ENCODE results near the gene UBASH3A. TPM values are rescaled to one million over a fixed set of nuclear protein-coding genes. Genes with fewer than 3 reads are reported as not detected.

UBASH3A gene
- total RNA-seq, 1 donor from 2014 or later: not detected

DNA sequence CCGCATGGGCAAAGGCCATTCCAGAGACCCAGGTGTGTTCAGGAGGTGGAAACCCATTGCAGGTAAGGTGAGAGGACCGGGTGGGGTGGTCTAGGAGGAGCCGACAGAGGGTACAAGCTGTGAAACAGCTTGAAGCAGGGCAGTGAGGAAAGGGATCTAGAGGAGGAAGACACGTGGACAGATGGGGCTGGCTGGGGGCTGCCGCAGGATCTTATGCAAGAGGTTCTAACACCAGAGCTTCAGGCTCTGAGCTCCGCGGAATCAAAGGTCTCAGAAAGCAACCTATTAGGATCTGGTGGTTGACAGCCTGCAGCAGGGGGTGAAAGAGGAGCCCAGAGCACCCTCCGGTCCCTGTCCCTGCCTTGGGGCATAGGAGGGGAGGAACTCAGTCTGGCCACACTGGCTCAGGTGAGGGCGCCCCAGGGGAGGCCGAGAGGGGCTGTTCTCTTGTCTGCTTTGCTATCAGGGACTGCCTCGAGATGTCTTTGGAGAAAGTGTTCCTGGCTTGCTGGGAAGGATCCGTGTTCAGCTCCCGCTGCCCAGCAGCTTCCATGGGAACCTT, 39.3 kb upstream of the UBASH3A start:
- DNase-seq (ENCODE audit: low spot score in 2 of 2, unreplicated experiment in 2 of 2): no peak
- no peaks in the 10 kb centered on the region for H3K36me3 Mint-ChIP-seq
- TF ChIP-seq, protein P1, sequence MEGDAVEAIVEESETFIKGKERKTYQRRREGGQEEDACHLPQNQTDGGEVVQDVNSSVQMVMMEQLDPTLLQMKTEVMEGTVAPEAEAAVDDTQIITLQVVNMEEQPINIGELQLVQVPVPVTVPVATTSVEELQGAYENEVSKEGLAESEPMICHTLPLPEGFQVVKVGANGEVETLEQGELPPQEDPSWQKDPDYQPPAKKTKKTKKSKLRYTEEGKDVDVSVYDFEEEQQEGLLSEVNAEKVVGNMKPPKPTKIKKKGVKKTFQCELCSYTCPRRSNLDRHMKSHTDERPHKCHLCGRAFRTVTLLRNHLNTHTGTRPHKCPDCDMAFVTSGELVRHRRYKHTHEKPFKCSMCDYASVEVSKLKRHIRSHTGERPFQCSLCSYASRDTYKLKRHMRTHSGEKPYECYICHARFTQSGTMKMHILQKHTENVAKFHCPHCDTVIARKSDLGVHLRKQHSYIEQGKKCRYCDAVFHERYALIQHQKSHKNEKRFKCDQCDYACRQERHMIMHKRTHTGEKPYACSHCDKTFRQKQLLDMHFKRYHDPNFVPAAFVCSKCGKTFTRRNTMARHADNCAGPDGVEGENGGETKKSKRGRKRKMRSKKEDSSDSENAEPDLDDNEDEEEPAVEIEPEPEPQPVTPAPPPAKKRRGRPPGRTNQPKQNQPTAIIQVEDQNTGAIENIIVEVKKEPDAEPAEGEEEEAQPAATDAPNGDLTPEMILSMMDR (IDR thresholded peaks at IDR 0.05; ENCODE audit: unreplicated experiment): no peak
- peaks cover 12% of the 10 kb centered on the region for H3K27me3 Mint-ChIP-seq (ENCODE audit: low read depth)
- H3K27ac Mint-ChIP-seq: no peak overlapping the region
- H3K4me1 Mint-ChIP-seq: peaks cover 8% of the 10 kb centered on the region
- H3K4me3 Mint-ChIP-seq: no peak overlapping the region
- no peaks in the 10 kb centered on the region for H3K9me3 Mint-ChIP-seq

DNA sequence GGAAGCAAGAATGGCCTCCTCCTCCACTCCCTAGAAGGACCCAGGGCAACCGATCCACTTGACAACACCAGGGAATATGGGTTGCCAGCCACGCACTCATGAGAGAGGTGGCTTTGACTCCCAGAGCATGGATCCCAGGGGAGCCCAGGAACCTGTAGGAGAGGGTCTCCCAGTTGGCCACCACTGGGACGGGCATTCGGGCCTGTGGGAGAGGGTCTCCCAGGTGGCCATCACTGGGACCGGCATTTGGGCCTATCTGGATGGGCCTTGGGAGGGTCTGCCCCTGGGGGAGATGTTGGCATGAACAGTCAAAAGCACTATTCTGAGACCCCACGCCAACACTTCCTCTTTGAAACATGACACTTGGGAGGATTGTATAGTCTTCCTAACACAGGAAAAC, 37.9 kb upstream of the UBASH3A start:
- Mint-ChIP-seq H3K27me3 (ENCODE audit: low read depth) (peaks cover 14% of the 10 kb centered on the region), H3K4me3 (no peak overlapping the region), H3K4me1 (peaks cover 8% of the 10 kb centered on the region), H3K36me3 (no peaks in the 10 kb centered on the region), H3K9me3 (no peaks in the 10 kb centered on the region), H3K27ac (no peak overlapping the region)
- TF ChIP-seq, protein P1 (IDR thresholded peaks at IDR 0.05; ENCODE audit: unreplicated experiment): no peak
- no peak for DNase-seq (ENCODE audit: low spot score in 2 of 2, unreplicated experiment in 2 of 2)

DNA sequence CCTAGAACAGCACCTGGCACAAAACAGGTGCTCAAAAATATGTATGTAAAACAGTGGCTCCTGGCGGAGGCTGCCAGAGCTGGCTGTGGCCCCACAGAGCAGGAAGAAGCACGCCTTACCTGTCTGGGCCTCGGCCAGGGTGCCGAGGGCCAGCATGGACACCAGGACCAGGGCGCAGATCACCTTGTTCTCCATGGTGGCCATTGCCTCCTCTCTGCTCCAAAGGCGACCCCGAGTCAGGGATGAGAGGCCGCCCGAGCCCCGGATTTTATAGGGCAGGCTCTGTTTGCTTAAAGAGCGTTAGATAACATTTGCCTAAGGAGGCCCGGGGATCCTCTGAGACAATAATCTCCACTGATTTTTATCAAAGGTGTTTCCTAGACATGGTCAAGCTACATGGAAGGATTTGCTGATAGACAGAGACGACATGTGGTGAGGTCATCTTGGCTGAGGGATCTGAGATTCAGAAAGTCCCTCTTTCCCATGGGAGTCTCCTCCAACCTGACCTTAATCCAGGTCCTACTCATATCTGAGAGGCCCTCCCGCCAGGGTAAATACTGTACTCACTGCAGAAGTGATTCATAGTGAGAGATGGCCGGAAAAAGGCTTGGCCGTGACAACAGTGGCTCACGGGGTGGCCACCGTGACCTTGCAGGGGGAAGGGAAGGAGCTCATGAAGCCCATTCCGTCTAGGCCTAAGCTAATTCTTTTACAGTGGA, 37.3 kb upstream of the UBASH3A start, which contains the start of gene TFF1:
Gene TFF1, minus strand, starts transcription at position 244 of the 719 bp plus-strand sequence. Its CDS starts 40 bp downstream, at position 204.
- no peak for DNase-seq (ENCODE audit: low spot score in 2 of 2, unreplicated experiment in 2 of 2)
- H3K36me3 Mint-ChIP-seq: no peaks in the 10 kb centered on the region
- H3K27ac Mint-ChIP-seq: no peak within 1 kb of the TSS
- TF ChIP-seq, protein P1 (IDR thresholded peaks at IDR 0.05; ENCODE audit: unreplicated experiment): no peak
- H3K4me3 Mint-ChIP-seq: no peak within 1 kb of the TSS
- H3K9me3 Mint-ChIP-seq: no peaks in the 10 kb centered on the region
- peaks cover 8% of the 10 kb centered on the region for H3K4me1 Mint-ChIP-seq
- H3K27me3 Mint-ChIP-seq (ENCODE audit: low read depth): peaks cover 18% of the 10 kb centered on the region

DNA sequence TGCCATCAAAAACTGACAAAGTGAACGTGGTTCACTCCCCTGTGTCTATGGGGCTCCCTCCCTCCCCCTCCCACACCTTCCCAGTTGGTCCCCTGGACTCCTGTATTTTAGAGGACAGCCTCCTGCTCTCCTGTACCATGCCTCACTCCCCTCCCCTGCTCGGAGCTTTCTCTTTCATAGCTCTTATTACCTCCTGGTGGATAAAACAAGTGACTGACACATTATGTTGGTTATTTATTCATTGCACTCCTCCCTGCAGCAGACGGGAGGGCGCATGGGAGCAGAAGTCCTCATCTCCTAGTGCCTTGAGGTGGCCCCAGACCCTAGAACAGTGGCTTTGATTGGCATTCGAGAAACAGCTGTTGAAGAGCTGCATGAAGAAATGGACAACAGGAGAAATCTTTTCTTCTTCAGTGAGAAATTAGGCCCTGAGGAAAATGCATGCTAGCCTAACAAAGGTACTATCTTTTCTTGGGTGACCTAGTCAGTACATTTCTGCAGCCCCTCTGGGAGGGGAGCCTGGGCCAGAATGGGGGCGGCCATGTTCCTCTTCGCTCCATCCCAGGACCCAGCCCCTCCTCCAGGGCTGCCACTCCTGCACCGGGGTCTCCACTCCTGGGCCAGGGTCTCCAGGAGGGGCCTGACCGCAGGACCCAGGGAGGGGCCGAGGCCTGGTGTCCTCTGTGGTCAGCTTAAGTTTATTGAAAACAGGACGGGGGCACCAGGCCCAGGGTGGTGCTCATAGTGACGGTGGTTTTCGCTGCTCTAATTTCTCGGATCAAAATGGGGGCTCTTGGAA, 36.1 kb upstream of the UBASH3A start:
- H3K27ac Mint-ChIP-seq: no peak overlapping the region
- peaks cover 8% of the 10 kb centered on the region for H3K4me1 Mint-ChIP-seq
- TF ChIP-seq, protein P1 (IDR thresholded peaks at IDR 0.05; ENCODE audit: unreplicated experiment): no peak
- DNase-seq (ENCODE audit: low spot score in 2 of 2, unreplicated experiment in 2 of 2): no peak
- H3K9me3 Mint-ChIP-seq: no peaks in the 10 kb centered on the region
- H3K36me3 Mint-ChIP-seq: no peaks in the 10 kb centered on the region
- H3K27me3 Mint-ChIP-seq (ENCODE audit: low read depth): peaks cover 14% of the 10 kb centered on the region
- no peak overlapping the region for H3K4me3 Mint-ChIP-seq

DNA sequence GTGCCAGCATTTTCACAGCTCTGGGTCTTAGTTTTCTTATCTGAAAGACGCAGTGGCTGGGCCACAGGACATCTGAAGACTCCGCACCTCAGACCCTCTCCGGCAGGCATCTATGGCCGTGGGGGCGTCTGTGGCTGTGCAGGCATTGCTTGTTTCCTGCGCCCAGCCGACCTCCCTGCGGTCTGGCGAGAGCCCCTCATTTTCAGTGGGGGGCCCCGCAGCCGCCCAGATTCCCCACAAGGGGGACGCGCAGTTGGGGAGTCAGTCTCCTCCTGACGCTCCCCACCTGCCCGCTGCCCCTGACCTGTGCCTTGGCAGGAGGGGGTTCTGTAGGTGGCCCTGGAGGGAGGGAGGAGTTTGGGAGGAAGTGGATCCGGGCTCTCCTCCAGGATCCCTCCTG, 33.9 kb upstream of the UBASH3A start:
- Mint-ChIP-seq H3K36me3 (no peaks in the 10 kb centered on the region), H3K27ac (no peak overlapping the region), H3K4me3 (no peak overlapping the region), H3K27me3 (ENCODE audit: low read depth) (peaks cover 18% of the 10 kb centered on the region), H3K9me3 (no peaks in the 10 kb centered on the region), H3K4me1 (peaks cover 8% of the 10 kb centered on the region)
- DNase-seq (ENCODE audit: low spot score in 2 of 2, unreplicated experiment in 2 of 2): no peak
- TF ChIP-seq, protein P1 (IDR thresholded peaks at IDR 0.05; ENCODE audit: unreplicated experiment): no peak
